HepG2 (cell line): ENCODE data around the gene GSDMA. TPM values are rescaled to one million over a fixed set of nuclear protein-coding genes. Genes with fewer than 3 reads are reported as not detected.

ENCODE experiments used
- AKAP8 ChIP-seq: sonication (generic); formaldehyde crosslinking; IDR thresholded peaks from 2 replicates; pipeline ENCODE4 v1.5.1; 2020; ENCODE audit warnings: mild to moderate bottlenecking, missing genetic modification reagents
- ARID5B ChIP-seq: IDR thresholded peaks from 2 replicates; pipeline ENCODE4 v1.4.0; 2020; ENCODE audit warnings: mild to moderate bottlenecking, missing genetic modification reagents
- GATAD1 ChIP-seq: IDR thresholded peaks from 2 replicates; pipeline ENCODE4 v1.6.1; 2016; ENCODE audit warnings: missing genetic modification reagents, missing compliant biosample characterization
- HNRNPL ChIP-seq: fragments of 200-400 bp; formaldehyde crosslinking; IDR thresholded peaks from 2 replicates; pipeline ENCODE4 v1.6.1; 2017; ENCODE audit warnings: mild to moderate bottlenecking, low read depth, low read length
- MAFF ChIP-seq: IDR thresholded peaks from 2 replicates; pipeline ENCODE4 v1.6.1; 2011; ENCODE audit warnings: low read depth, low read length, improper control_type of control experiment
- NFE2L1 ChIP-seq: sonication (generic); formaldehyde crosslinking; IDR thresholded peaks from 2 replicates; pipeline ENCODE4 v1.4.0; 2020; ENCODE audit warnings: missing genetic modification reagents, mild to moderate bottlenecking, borderline replicate concordance
- TEAD3 ChIP-seq: optimal IDR thresholded peaks from 2 replicates; pipeline ENCODE3; 2016; ENCODE audit warnings: borderline replicate concordance
- ZNF205 ChIP-seq: IDR thresholded peaks from 2 replicates; pipeline ENCODE4 v1.6.1; 2018; ENCODE audit warnings: missing biosample characterization, missing genetic modification reagents
- ZNF224 ChIP-seq: sonication (generic); formaldehyde crosslinking; IDR thresholded peaks from 2 replicates; pipeline ENCODE4 v1.5.0; 2020; ENCODE audit warnings: mild to moderate bottlenecking, missing genetic modification reagents
- ZNF441 ChIP-seq: sonication (generic); formaldehyde crosslinking; IDR thresholded peaks from 2 replicates; pipeline ENCODE4 v1.7.0; 2021; ENCODE audit warnings: missing genetic modification reagents, borderline replicate concordance
- ZNF549 ChIP-seq: sonication (generic); formaldehyde crosslinking; IDR thresholded peaks from 2 replicates; pipeline ENCODE4 v1.5.0; 2020; ENCODE audit warnings: missing genetic modification reagents
- polyA plus RNA-seq, 8 experiments: library from polyadenylated mRNA; depleted of rRNA in 3 of 8; stranded (reverse) in 7 of 8; unstranded in 1 of 8; fragments of >200 nt; fragmentation: Illumina TruSeq in 4 of 8; extraction: Trizol in 4 of 8; gene quantifications; 2 replicates each; pipeline versions ENCODE4 v1.2.1 to v1.2.3, GENCODE V29; 2011 to 2016; ENCODE audit warnings: low read depth in 4 of 8, missing spikeins in 1 of 8, mixed read lengths in 1 of 8; ENCODE audit not compliant: insufficient read depth in 1 of 8
- total RNA-seq, 5 experiments: library from RNA; depleted of rRNA; stranded (reverse); fragments of >200 nt; fragmentation: Illumina TruSeq; extraction: Trizol; gene quantifications; 2 replicates each; pipeline ENCODE4 v1.2.3, GENCODE V29; 2016; ENCODE audit warnings: low read depth in 1 of 5
- TF ChIP-seq, protein P1 (sequence below): sonication (generic); formaldehyde crosslinking; IDR thresholded peaks from 2 replicates; pipeline ENCODE4 v1.4.0; 2020; ENCODE audit warnings: missing genetic modification reagents, low read depth, mild to moderate bottlenecking, borderline replicate concordance
- TF ChIP-seq, protein P2 (sequence below): sonication (generic); formaldehyde crosslinking; IDR thresholded peaks from 2 replicates; pipeline ENCODE4; 2020; ENCODE audit warnings: missing genetic modification reagents, mild to moderate bottlenecking, borderline replicate concordance
- TF ChIP-seq, protein P3 (sequence below): IDR thresholded peaks from 2 replicates; pipeline ENCODE4 v1.6.1; 2016; ENCODE audit warnings: low read depth, missing genetic modification reagents, missing compliant biosample characterization

The GSDMA gene
- total and polyA plus RNA-seq, 2 of the 13 experiments (the other 11 are each of a cell fraction or from before 2014, with no cell fraction given) = not detected

DNA sequence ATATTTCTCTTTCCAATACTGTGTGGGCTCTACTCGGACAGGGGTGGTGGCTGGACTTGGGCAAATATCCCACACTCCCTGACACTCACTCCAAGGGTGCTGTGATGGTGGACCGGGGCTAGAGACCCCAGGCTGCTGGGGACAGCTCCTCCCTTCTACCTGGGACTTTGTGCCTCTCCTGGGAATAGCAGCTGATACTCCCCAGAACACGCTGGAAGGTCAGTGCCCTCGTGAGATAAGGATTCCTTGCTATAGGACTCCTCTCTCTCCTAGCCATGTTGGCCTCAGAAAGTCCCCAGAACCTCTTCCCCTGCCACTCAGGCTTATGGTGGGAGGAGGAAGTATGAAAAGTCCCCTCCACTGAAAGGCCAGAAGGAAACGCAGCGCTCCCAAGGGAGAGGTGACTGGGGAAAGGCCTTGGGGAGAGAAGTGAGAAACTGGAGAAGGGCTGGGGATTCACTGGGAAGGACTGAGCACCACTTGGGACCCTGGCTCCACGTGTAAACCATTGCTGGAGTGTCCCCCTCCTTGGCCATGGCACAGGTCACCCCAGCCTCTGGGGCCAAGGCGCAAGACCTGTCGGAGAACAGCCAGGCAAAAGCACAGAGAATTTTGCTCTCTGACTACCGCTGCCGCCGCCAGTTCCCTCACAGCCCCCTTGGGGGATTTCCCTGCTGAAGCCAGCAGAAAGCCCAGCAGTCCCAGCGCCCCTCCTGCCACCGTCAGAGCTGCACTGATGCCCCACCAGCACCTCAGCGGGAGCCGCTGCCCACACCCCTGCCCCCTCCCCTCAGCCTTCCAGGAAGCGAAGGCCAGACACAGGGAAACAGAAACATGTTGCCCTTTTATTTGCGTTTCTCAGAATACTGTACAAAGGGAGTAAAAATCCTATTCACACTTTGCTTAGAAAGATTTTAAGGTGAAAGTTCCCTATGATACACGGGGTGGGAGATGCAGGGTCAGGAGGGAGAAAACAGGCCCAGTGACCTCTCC lies 42.3 kb upstream of the GSDMA start (continued):
- TF ChIP-seq, protein P1, sequence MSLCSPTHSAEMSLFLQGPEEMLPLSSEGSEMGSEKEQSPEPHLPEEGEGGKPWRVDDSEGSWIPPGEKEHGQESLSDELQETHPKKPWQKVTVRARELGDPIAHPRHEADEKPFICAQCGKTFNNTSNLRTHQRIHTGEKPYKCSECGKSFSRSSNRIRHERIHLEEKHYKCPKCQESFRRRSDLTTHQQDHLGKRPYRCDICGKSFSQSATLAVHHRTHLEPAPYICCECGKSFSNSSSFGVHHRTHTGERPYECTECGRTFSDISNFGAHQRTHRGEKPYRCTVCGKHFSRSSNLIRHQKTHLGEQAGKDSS (CRISPR knock-in tag) = peak; percentile 6; the same call in 1 of the 2 replicates
- no peak for TF ChIP-seq ZNF205 (CRISPR knock-in tag)
- TF ChIP-seq GATAD1 (CRISPR knock-in tag) = 0 out of 2 replicates have a peak, but pooled peaks have one; percentile 19
- no peak for TF ChIP-seq NFE2L1 (CRISPR knock-in tag)
- peak; percentile 60 for TF ChIP-seq ARID5B
- TF ChIP-seq AKAP8 = peak; percentile 85
- TF ChIP-seq ZNF441 (CRISPR knock-in tag) = 0 out of 2 replicates have a peak, but pooled peaks have one; percentile 29
- TF ChIP-seq, protein P2, sequence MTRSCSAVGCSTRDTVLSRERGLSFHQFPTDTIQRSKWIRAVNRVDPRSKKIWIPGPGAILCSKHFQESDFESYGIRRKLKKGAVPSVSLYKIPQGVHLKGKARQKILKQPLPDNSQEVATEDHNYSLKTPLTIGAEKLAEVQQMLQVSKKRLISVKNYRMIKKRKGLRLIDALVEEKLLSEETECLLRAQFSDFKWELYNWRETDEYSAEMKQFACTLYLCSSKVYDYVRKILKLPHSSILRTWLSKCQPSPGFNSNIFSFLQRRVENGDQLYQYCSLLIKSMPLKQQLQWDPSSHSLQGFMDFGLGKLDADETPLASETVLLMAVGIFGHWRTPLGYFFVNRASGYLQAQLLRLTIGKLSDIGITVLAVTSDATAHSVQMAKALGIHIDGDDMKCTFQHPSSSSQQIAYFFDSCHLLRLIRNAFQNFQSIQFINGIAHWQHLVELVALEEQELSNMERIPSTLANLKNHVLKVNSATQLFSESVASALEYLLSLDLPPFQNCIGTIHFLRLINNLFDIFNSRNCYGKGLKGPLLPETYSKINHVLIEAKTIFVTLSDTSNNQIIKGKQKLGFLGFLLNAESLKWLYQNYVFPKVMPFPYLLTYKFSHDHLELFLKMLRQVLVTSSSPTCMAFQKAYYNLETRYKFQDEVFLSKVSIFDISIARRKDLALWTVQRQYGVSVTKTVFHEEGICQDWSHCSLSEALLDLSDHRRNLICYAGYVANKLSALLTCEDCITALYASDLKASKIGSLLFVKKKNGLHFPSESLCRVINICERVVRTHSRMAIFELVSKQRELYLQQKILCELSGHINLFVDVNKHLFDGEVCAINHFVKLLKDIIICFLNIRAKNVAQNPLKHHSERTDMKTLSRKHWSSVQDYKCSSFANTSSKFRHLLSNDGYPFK (CRISPR knock-in tag) = peak; percentile 26; the same call in 1 of the 2 replicates
- TF ChIP-seq, protein P3, sequence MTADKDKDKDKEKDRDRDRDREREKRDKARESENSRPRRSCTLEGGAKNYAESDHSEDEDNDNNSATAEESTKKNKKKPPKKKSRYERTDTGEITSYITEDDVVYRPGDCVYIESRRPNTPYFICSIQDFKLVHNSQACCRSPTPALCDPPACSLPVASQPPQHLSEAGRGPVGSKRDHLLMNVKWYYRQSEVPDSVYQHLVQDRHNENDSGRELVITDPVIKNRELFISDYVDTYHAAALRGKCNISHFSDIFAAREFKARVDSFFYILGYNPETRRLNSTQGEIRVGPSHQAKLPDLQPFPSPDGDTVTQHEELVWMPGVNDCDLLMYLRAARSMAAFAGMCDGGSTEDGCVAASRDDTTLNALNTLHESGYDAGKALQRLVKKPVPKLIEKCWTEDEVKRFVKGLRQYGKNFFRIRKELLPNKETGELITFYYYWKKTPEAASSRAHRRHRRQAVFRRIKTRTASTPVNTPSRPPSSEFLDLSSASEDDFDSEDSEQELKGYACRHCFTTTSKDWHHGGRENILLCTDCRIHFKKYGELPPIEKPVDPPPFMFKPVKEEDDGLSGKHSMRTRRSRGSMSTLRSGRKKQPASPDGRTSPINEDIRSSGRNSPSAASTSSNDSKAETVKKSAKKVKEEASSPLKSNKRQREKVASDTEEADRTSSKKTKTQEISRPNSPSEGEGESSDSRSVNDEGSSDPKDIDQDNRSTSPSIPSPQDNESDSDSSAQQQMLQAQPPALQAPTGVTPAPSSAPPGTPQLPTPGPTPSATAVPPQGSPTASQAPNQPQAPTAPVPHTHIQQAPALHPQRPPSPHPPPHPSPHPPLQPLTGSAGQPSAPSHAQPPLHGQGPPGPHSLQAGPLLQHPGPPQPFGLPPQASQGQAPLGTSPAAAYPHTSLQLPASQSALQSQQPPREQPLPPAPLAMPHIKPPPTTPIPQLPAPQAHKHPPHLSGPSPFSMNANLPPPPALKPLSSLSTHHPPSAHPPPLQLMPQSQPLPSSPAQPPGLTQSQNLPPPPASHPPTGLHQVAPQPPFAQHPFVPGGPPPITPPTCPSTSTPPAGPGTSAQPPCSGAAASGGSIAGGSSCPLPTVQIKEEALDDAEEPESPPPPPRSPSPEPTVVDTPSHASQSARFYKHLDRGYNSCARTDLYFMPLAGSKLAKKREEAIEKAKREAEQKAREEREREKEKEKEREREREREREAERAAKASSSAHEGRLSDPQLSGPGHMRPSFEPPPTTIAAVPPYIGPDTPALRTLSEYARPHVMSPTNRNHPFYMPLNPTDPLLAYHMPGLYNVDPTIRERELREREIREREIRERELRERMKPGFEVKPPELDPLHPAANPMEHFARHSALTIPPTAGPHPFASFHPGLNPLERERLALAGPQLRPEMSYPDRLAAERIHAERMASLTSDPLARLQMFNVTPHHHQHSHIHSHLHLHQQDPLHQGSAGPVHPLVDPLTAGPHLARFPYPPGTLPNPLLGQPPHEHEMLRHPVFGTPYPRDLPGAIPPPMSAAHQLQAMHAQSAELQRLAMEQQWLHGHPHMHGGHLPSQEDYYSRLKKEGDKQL (CRISPR knock-in tag) = no peak
- TF ChIP-seq HNRNPL = peak; percentile 75
- peak; percentile 15 for TF ChIP-seq TEAD3 (CRISPR knock-in tag)
- no peak for TF ChIP-seq ZNF549 (CRISPR knock-in tag)
- peak; percentile 16; the same call in 1 of the 2 replicates for TF ChIP-seq MAFF
- TF ChIP-seq ZNF224 (CRISPR knock-in tag) = peak; percentile 45; the same call in 1 of the 2 replicates
